GM12872 (cell line): ENCODE data around the gene CPB2.

Experiments
- TF ChIP-seq, protein P1 (sequence below): IDR thresholded peaks from 3 replicates; pipeline ENCODE4 v1.5.1; 2011; ENCODE audit warnings: low read depth, mild to moderate bottlenecking, low read length, moderate library complexity; ENCODE audit not compliant: insufficient read depth

CPB2 gene

DNA sequence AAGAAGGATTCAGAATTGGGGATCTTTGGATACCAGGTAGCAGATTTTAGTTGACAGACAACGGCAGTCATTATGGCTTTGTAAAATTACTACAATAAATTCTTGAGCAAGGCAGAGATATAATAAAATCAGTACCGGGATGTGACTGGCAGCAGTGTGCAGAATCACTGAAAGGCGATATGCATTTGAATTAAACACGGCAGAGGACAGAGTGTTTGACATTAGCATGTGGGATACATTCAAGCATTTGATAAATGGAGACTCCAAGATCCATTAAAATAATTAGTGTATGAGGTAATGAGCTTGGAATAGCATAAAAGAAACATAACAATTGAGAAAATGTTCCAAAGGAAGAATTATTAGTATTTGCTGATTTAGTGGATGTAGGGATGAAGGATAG is 40.3 kb upstream of the CPB2 start:
- TF ChIP-seq, protein P1, sequence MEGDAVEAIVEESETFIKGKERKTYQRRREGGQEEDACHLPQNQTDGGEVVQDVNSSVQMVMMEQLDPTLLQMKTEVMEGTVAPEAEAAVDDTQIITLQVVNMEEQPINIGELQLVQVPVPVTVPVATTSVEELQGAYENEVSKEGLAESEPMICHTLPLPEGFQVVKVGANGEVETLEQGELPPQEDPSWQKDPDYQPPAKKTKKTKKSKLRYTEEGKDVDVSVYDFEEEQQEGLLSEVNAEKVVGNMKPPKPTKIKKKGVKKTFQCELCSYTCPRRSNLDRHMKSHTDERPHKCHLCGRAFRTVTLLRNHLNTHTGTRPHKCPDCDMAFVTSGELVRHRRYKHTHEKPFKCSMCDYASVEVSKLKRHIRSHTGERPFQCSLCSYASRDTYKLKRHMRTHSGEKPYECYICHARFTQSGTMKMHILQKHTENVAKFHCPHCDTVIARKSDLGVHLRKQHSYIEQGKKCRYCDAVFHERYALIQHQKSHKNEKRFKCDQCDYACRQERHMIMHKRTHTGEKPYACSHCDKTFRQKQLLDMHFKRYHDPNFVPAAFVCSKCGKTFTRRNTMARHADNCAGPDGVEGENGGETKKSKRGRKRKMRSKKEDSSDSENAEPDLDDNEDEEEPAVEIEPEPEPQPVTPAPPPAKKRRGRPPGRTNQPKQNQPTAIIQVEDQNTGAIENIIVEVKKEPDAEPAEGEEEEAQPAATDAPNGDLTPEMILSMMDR, result no peak

DNA sequence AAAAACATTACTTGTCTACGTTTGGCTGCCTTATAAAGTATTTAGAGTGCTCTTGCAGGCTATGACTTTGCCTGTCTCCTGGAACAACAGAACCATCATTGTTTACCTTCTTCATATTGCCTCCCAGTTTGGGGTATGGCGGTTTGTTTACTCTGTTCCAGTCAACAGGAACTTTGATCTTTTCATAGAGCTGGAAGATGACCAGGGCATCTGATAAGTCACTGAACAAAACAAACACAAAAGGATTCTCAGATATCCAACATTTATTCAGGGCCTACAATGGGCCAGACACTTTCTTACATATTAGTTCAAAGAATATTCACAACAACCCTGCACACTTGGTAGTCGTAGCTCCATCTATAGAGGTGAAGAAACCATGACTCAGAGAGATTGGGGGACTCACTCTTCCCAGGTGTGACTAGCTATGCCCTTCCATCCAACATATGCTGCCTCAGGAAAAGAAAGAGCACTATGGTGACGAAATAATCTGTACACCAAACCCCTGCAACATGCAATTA is 38.4 kb upstream of the CPB2 start:
- TF ChIP-seq, protein P1, result no peak

DNA sequence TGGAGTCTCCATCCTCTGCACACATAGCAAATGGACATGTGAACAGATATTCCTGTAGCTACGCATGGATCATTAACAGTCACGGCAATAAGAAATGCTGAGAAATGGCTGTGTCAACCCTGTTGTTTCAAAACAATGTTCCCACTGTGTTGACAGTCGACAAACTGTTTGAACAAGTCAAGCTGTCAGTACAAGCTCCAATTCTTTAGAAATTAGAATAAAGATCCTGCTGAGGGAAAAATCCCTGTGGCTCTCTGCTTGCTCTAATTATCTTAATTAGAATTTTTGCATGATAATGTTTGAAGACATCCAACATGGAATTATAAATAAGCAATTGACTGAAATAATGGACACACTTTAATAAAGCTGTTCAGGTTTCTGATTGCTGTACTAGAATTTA is 37.9 kb upstream of the CPB2 start:
- TF ChIP-seq, protein P1, result no peak

DNA sequence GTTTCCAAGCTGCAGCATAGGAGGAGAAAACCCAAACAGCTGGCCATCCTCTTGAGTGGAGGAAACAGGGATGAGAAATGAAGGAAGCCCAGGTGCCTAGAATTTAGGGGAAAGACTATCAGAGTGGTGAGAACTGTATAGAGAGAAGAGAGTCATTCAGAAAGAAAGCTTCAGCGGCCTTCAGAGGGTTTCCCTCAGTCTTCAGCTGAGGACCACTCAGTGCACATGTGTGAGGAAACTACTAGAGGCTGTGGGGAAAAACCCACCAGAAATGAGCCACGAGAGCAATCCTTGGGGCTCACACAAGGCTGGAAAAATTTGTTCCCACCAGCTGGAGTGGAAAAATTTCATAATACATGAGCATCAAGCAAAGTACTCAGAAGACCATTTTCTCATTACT is 35.2 kb upstream of the CPB2 start:
- TF ChIP-seq, protein P1, result no peak

DNA sequence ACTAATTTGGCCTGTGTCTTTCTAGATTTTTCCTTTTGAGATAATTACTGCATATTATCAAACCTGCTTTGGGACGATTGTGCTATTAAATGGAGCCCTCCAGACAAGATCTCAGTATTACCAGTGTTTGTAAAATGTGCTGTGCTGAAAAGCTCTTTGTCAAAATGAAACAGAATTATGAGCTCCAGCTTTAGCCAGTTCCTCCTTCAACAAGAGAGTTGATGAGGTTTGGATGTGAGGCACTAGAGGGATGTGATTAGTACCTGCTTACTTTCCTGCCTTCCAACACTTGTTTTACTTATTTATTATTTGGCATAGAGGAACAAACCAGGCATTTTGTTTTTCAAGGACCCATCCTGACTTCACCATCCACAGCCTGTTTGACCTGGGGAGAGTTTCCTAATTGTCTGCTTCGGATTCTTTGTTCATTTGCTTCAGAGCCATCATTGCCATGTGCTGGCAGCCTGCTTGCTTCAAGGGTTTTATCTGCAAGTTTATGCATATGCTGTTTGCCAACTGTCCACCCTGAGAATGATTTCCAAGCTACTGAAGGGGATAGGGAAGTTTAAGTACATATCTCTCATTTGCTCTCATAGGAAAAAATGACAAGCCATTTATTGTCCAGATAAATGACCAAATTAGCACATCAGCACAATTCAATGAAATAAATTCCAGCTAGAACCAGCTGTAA is 32.9 kb upstream of the CPB2 start:
- TF ChIP-seq, protein P1, result no peak

DNA sequence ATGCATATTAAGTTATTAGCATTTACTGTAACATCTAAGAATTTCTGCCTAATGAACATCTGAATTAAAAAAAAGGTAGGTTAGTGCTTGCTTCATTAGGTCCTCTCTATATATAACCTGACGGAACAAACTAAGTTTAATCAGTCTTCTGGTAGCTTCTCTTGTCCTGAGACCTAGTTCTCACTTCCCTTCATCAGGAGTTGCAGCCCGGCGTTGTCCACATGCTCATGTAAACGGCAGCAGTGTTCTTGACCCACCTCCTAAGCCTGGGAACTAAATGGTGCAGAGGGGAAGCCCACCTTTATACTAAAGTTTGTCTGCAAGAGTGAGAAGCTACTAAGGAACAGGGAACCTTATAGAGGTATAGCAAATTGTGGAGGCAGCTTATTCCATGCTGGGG is 31.9 kb upstream of the CPB2 start:
- TF ChIP-seq, protein P1, result no peak

DNA sequence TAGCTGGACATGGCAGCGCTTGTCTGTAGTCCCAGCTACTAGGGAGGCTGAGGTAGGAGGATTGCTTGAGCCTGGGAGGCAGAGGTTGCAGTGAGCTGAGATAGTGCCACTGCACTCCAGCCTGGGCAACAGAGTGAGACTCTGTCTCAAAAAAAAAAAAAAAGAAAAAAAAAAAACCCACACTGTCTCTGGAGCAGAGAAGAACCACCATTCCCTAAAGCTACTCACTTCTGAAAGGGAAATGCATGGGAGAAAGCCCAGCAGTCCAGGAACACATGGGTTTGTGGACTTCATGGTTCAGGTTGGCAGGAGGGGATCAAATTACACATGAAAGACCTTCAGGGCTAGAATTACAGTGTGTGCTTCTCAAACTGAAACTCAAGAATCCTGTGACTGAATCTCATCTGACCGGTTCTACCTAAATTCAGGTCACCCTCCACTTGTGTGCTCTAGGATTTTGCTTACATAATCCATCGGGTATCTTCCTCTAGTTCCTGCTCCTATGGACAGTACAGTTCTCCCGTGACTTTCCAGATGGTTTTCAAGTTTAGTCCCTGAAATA is 30.2 kb upstream of the CPB2 start:
- TF ChIP-seq, protein P1, result no peak
